Thoracic aorta (tissue), 2 donors: ENCODE data around the gene CEP78. TPM values are rescaled to one million over a fixed set of nuclear protein-coding genes. Genes with fewer than 3 reads are reported as not detected.

ENCODE experiments used
- ATAC-seq: fragments of 150-250 bp; one replicate; pipeline ENCODE4 v1.8.0; 2017; ENCODE audit warnings: low read depth; ENCODE audit not compliant: insufficient number of reproducible peaks, low FRiP score
- DNase-seq: peaks from one replicate; pipeline ENCODE4 v3.0.0-alpha.2; 2020; ENCODE audit warnings: low spot score
- H3K27ac ChIP-seq, 2 donors: fragments of 200-600 bp; sonication (generic); 1 replicate in 1 of 2; 2 replicates in 1 of 2; pipeline ENCODE4 v1.5.1; 2016; ENCODE audit warnings: mild to moderate bottlenecking in 2 of 2, moderate library complexity in 2 of 2
- H3K27me3 ChIP-seq: fragments of 200-600 bp; sonication (generic); replicated peaks from 2 replicates; pipeline ENCODE4 v1.6.0; 2016; ENCODE audit warnings: mild to moderate bottlenecking; ENCODE audit not compliant: insufficient read depth
- H3K36me3 ChIP-seq: fragments of 200-600 bp; sonication (generic); one replicate; pipeline ENCODE4 v1.5.1; 2016
- H3K4me1 ChIP-seq, 2 donors: fragments of 200-600 bp; sonication (generic); 1 replicate in 1 of 2; 2 replicates in 1 of 2; pipeline versions ENCODE4 v1.5.1 to v1.6.0; 2016; ENCODE audit warnings: low read depth in 2 of 2, mild to moderate bottlenecking in 1 of 2; ENCODE audit not compliant: control insufficient read depth in 1 of 2
- H3K4me3 ChIP-seq: fragments of 200-600 bp; sonication (generic); 2 replicates; pipeline ENCODE4 v1.5.1; 2016; ENCODE audit warnings: mild to moderate bottlenecking
- H3K9me3 ChIP-seq: fragments of 200-600 bp; sonication (generic); 2 replicates; pipeline ENCODE4 v1.5.1; 2016
- CTCF ChIP-seq: fragments of 200-600 bp; sonication (generic); IDR thresholded peaks from one replicate; pipeline ENCODE4 v1.5.1; 2019; ENCODE audit warnings: antibody characterized with exemption
- total RNA-seq, 2 donors: library from RNA; depleted of rRNA; stranded (reverse); fragments of >200 nt; gene quantifications; one replicate each; pipeline versions ENCODE4 v1.1.0 to v1.2.3, GENCODE V29; 2016

The CEP78 gene
- total RNA-seq, 2 donors from 2014 or later: 5.6 to 10.4 TPM

- no peaks in the 10 kb centered on the region for H3K36me3 ChIP-seq
- peak overlapping the region; percentile 72 for H3K4me3 ChIP-seq
- no peaks in the 10 kb centered on the region for H3K27me3 ChIP-seq
- H3K27ac ChIP-seq: peak overlapping the region; percentile 15 to 54
- TF ChIP-seq CTCF: no peak
- no peaks in the 10 kb centered on the region for H3K9me3 ChIP-seq
- DNase-seq (no peak), ATAC-seq (no peak)
- H3K4me1 ChIP-seq: peaks cover 2 to 9% of the 10 kb centered on the region in 2 donors
Measured at GRCh38 chr9:78235256-78235761, 566 bp upstream of the CEP78 start.

- Histone ChIP-seq H3K27me3 (no peaks in the 10 kb centered on the region), H3K4me1 (peaks cover 2 to 9% of the 10 kb centered on the region in 2 donors), H3K36me3 (no peaks in the 10 kb centered on the region), H3K9me3 (no peaks in the 10 kb centered on the region), H3K4me3 (peak overlapping the region; percentile 72), H3K27ac (peak overlapping the region in 1 of 2 donors; percentile 15)
- TF ChIP-seq CTCF: no peak
- ATAC-seq (no peak), DNase-seq (no peak)
Measured at GRCh38 chr9:78236551-78236910, 656 bp downstream of the CEP78 start.

- DNase-seq (no peak), ATAC-seq (no peak)
- no peaks in the 10 kb centered on the region for H3K9me3 ChIP-seq
- TF ChIP-seq CTCF: no peak
- no peak overlapping the region for H3K4me3 ChIP-seq
- no peaks in the 10 kb centered on the region for H3K27me3 ChIP-seq
- no peak overlapping the region for H3K27ac ChIP-seq
- peaks cover 2% of the 10 kb centered on the region for H3K36me3 ChIP-seq
- H3K4me1 ChIP-seq: peaks cover 2 to 9% of the 10 kb centered on the region in 2 donors
Measured at GRCh38 chr9:78238046-78239038, 2.5 kb downstream of the CEP78 start.

GRCh38 chr9:78239506-78239905, 3.6 kb downstream of the CEP78 start:
- DNase-seq (no peak), ATAC-seq (no peak)
- Histone ChIP-seq H3K27ac (no peak overlapping the region), H3K4me3 (no peak overlapping the region), H3K36me3 (peaks cover 3% of the 10 kb centered on the region), H3K9me3 (no peaks in the 10 kb centered on the region), H3K4me1 (peaks cover 2 to 9% of the 10 kb centered on the region in 2 donors), H3K27me3 (no peaks in the 10 kb centered on the region)
- no peak for TF ChIP-seq CTCF

GRCh38 chr9:78242041-78242440, 6.2 kb downstream of the CEP78 start:
- Histone ChIP-seq H3K4me1 (peaks cover 0 to 4% of the 10 kb centered on the region in 2 donors), H3K36me3 (peaks cover 3% of the 10 kb centered on the region), H3K27me3 (no peaks in the 10 kb centered on the region), H3K27ac (no peak overlapping the region), H3K9me3 (no peaks in the 10 kb centered on the region), H3K4me3 (no peak overlapping the region)
- DNase-seq (no peak), ATAC-seq (no peak)
- no peak for TF ChIP-seq CTCF
